NCI-H1092 treated with DMSO at 0.1 percent for 48 hours (cell line): ENCODE data around the gene FCF1.
"Not testable (repeated sequence)": the region's sequence is repeated elsewhere in the genome, so short reads cannot be mapped to it uniquely, and the experiment has no call there.

Experiments
- DNase-seq: peaks from one replicate; lab custom pipeline; 2025; lab: John Stamatoyannopoulos, UW

The FCF1 gene

DNA sequence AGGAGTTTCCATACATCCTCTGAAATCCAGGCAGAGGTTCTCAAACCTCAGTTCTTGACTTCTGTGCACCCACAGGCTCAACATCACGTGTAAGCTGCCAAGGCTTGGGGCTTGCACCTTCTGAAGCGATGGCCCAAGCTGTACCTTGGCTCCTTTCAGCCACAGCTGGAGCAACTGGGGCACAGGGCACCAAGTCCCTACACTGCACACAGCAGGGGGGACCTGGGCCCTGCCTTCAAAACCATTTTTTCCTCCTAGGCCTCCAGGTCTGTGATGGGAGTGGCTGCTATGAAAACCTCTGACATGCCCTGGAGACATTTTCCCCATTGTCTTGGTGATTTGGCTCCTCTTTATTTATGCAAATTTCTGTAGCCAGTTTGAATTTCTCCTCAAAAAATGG is 10.7 kb upstream of the FCF1 start:
- no peak for DNase-seq

DNA sequence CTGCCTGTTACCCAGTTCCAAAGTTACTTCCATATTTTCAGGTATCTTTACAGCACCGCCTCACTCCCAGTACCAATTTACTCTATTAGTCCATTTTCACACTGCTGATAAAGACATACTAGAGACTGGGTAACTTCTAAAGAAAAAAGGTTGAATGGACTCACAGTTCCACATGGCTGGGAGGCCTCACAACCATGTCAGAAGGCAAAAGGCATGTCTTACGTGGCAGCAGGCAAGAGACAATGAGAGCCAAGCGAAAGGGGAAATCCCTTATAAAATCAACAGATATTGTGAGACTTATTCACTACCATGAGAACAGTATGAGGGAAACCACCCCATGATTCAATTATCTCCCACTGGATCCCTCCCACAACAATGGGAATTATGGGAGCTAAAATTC is 9.9 kb upstream of the FCF1 start:
- DNase-seq: no peak

DNA sequence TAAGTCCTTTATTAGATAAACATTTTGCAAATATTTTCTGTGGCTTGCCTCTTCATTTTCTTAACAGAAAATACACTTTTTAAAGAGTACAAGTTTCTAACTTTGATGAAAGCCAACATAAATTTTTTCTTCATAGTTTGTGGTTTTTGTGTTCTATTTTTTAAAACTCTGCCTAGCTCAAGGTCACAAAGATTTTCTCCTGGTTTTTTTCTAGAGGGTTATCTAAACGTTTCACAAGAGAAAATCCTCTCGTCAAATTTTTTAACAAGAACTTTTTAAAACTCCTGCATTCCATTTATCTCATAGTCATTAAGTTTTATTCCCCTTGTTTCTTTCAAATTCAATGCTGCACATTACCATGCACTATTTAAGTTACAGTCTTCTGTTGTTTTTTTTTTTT is 8.3 kb upstream of the FCF1 start:
- no peak for DNase-seq

DNA sequence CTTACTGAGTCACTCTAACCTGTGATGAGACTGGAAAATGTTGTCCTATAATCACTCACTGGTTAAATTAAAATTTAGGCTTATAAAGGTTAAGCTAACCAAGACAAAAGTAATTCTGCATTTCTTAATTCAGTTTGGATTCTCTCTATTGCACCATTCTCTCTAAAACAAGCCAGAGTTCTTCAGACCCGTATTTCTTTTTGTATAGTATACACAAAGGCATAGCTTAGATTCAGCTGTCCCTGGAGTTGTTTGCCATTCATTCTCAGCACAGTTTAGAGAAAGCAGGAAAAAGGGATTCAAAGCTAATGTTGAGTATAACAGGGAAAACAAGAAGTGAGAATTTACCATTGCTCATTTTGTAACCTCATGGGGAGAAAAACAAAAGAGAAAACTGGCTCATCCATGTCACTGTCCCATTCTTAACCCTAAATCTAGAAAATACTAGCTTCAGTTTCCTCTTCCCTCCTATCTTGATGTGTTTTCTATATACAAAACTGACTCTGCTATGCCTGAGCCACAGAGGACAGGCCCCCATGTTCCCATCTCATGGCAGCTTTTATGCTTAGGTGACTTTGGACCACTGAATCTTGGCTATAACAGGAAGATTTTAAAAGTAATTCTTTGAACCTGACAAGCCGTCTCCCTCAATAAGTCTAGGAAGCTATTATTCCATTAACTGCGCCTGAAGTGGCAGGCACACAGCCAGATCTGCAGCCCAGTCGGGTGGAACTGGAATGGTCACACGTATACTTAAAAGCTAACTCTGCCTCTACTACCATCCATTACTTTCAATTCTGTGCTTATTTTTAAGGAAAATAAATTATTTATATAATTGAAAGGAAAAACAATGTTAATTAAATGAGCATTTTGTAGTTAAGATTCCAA is 7.1 kb upstream of the FCF1 start:
- DNase-seq: no peak

- no peak for DNase-seq
Observed at GRCh38 chr14:74710480-74710879, 2.5 kb upstream of the FCF1 start.

GRCh38 chr14:74711651-74712050 is 1.3 kb upstream of the FCF1 start:
- DNase-seq: no peak

DNA sequence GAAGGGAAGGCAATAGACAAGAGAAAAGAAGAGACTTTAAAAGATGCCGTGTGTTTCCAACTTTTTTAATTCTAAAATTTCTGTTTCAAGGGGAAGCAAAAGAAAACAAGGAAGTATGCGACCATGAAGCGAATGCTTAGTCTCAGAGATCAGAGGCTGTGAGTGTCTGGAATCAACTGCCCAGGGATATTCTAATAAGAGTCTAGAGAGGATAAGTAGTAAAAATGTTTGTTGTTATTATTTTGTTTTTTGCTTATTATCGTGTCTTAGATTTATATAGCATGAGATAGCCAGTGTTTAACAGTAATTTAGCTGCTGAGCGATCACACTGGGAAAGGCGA is 421 bp downstream of the FCF1 start:
- no peak for DNase-seq

DNA sequence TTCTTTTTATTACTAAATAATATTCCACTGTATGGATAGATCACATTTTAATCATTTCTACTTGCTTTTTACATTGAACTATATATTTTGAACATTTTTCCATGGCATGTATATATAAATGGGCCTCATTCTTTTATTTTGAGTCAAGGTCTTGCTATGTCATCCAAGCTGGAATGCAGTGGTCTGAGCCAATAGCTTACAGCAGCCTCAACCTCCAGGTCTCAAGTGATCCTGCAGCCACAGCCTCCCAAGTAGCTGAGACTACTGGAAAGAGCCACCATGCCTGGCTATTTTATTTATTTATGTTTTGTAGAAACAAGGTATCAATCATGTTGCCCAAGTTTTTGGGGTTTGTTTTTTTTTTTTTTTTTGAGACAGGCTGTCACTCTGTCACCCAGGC is 7.6 kb downstream of the FCF1 start:
- DNase-seq: no peak

DNA sequence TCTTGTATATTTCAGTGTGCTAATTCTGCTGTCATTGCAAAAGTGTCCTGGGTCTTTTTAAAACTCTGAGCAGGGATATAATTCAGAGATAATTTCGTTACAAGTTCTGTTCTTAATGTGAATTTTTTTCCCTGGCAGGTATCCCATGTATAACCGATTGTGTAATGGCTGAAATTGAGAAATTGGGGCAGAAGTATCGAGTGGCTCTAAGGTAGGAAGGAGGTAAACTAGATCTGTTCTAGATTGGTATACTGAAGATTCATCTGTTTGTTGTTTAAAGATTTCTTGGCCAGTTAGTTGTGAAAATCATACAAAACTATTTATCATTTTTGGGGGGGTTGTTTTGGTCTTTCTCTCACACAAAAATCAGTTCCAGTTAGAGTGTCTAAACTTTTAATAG is 10.2 kb downstream of the FCF1 start:
- DNase-seq: no peak

DNA sequence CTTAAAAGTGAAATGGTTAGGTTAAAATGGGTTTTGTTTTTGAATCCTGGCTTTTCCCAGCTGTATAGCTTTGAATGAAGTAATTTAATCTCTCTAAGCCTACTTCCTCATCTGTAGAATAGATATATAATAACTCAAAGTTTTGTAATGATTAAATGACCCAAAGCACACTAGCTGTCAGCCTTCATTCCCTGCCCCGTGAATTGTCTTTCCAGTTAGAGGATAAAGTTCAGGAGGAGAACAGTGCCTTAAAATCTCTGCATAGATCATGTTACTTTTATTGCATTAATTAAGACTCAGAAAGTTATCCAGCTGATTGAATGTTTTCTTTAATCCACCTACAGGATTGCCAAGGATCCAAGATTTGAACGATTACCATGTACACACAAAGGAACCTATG is 19.4 kb downstream of the FCF1 start:
- DNase-seq: no peak

- no peak for DNase-seq
Observed at GRCh38 chr14:74733221-74733620, 20.3 kb downstream of the FCF1 start.

- DNase-seq: no peak
Observed at GRCh38 chr14:74735125-74735524, 22.2 kb downstream of the FCF1 start.

DNA sequence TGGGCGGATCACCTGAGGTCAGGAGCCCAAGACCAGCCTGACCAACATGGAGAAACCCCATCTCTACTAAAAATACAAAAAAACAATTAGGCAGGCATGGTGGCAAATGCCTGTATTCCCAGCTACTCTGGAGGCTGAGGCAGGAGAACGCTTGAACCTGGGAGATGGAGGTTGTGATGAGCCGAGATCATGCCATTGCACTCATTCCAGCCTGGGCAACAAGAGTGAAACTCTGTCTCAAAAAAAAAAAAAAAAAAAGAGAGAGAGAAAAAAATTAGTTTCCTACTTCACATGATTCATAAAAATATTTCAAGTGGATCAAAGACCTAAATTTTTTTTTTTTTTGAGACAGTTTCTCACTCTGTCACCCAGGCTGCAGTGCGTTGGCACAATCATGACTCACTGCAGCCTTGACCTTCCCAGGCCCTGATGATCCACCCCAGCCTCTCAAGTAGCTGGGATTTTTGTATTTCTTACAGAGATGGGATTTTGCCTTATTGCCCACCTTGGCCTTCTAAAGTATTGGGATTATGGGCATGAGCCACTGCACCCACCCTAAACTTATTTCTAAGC is 24.9 kb downstream of the FCF1 start:
- DNase-seq: no peak

DNA sequence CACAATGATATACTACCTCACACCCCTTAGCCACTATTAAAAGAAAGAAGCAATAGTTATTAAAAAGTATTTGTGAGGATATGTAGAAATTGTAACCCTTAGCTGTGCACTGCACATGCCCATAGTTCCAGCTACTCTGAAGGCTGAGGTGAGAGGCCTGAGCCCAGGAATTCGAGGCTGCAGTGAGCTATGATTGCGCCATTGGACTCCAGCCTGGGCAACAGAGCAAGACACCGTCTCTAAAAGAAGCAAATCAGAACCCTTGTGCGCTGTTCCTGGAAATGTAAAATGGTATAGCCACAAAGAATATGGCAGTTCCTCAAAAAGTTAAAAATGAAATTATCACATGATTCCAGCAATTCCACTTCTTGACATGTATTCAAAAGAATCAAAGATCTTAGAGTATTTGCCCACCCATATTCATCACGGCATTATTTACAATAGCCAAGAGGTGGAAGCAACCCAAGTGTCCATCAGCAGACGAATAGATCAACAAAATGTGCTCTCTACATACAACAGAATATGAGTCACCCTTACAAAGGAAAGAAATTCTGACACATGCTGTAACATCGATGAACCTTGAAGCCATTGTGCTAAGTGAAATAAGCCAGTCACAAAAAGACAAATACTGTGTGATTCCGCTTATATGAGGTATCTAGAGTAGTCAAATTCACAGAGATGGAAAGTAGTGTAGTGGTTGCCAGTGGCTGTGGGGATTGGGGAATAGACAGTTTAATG is 26.5 kb downstream of the FCF1 start:
- no peak for DNase-seq

DNA sequence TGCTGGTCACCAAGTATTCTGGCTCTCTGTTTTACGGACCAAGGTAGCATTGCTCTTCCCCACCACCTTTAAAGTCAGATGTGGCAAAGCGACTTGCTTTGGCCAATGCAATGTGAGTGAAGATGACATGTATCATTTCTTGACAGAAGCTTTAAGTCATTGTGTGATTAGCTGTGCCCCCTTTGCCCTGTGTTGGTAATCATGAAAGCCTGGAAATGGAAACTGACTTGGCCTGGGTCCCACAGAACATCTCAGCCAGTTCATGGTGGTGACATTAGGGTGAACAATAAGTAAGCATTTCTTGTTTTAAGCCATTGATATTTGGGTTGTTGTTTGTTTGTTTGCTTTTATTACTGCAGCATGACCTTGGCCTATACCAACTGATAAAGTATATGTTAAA is 34.3 kb downstream of the FCF1 start:
- DNase-seq: no peak

DNA sequence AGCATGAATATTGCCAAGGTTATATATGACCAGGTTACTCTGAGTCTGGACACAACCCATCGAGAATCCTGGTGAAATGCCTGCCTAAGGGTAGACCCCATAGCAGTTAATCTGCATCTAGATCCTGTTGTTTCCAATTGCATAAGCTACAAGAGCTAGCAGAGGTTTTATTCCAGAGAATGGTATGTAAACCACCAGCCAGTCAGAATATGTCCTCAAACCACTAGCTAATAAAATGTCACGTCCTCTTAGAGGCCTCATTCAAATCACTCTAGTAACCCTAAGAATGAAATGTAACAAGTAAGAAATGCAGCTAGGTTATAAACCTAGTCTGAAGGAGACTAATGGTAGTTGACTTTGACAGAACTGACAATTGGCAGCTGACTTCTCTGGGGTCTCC is 41.2 kb downstream of the FCF1 start:
- DNase-seq: no peak

DNA sequence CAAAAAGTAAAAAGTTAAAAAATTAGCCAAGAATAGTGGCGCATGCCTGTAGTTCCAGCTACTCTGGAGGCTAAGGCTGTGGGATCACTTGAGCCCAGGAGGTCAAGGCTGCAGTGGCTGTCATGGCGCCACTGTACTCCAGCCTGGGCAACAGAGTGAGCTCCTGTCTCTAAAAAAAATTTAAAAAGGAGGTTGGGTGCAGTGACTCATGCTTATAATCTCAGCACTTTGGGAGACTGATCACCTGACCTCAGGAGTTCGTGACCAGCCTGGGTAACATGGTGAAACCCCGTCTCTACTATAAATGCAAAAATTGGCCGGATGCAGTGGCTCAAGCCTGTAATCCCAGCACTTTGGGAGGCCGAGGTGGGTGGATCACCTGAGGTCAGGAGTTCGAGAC is 42.0 kb downstream of the FCF1 start:
- no peak for DNase-seq

GRCh38 chr14:74756326-74756725 is 43.4 kb downstream of the FCF1 start:
- DNase-seq: no peak

GRCh38 chr14:74758505-74758904 is 45.6 kb downstream of the FCF1 start:
- DNase-seq: not testable (repeated sequence)

GRCh38 chr14:74762917-74763802 is 50.2 kb downstream of the FCF1 start, which contains the start of gene YLPM1:
Gene YLPM1, plus strand, starts transcription at chr14:74763316. Its CDS starts 174 bp downstream, at chr14:74763490.
- peak; percentile 99 for DNase-seq

- DNase-seq: no peak
Observed at GRCh38 chr14:74763803-74764531, 51.0 kb downstream of the FCF1 start.
